BLaER1 (cell line): Measurements from ENCODE around the gene ANKS1A.
"Not testable (repeated sequence)": the region's sequence is repeated elsewhere in the genome, so short reads cannot be mapped to it uniquely, and the experiment has no call there.

ENCODE experiments used
- H3K27ac ChIP-seq: shearing (Covaris generic); formaldehyde crosslinking; 2 replicates; pipeline ENCODE4 v1.8.1; 2022
- H3K27me3 ChIP-seq: shearing (Covaris generic); formaldehyde crosslinking; 2 replicates; pipeline ENCODE4 v1.8.1; 2022
- H3K36me3 ChIP-seq: shearing (Covaris generic); formaldehyde crosslinking; 2 replicates; pipeline ENCODE4 v1.8.1; 2022
- H3K4me1 ChIP-seq: shearing (Covaris generic); formaldehyde crosslinking; 2 replicates; pipeline ENCODE4 v1.8.1; 2022
- H3K4me2 ChIP-seq: shearing (Covaris generic); formaldehyde crosslinking; 2 replicates; pipeline ENCODE4 v1.8.1; 2022
- H3K4me3 ChIP-seq: shearing (Covaris generic); formaldehyde crosslinking; 2 replicates; pipeline ENCODE4 v1.8.1; 2022
- H3K9ac ChIP-seq: shearing (Covaris generic); formaldehyde crosslinking; 2 replicates; pipeline ENCODE4 v1.8.1; 2022
- H3K9me3 ChIP-seq: shearing (Covaris generic); formaldehyde crosslinking; 2 replicates; pipeline ENCODE4 v1.8.1; 2022
- H4K20me1 ChIP-seq: shearing (Covaris generic); formaldehyde crosslinking; 2 replicates; pipeline ENCODE4 v1.8.1; 2022
- Cebpa-rat ChIP-seq: shearing (Covaris generic); IDR thresholded peaks from 2 replicates; pipeline ENCODE4 v1.8.1; 2022

ANKS1A gene

DNA sequence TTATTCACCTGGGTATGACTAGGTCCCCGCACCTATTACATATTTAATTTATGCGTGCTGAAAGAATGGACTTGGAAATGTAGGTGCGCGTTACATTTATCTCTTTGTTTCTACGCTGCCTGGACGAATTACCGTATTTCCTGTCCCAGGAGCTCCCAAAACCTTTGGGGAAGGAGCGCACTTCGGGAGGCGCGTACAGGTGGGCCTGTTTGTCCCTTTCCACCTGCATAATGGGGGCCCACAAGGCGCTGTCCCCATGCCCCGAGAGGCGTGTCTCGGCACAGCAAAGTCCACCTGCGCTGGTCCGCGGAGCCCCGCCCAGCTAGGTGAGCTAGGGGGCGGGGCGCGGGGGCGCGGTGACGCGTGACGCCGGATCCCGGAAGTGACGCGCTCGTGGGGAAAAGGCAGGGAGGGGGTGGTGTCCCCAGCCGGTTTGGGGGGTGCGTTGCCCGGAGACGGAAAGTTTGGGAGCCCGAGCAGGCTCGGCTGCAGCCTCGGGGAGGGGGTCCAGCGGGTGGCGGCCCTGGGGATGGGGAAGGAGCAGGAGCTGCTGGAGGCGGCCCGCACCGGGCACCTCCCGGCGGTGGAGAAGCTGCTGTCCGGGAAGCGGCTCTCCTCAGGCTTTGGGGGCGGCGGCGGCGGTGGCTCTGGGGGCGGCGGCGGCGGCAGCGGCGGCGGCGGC is at the start of gene ANKS1A:
Gene ANKS1A, plus strand, starts transcription at position 382 of the 682 bp plus-strand sequence. Its CDS starts 148 bp downstream, at position 530.
- H3K36me3 ChIP-seq = peaks cover 9% of the 10 kb centered on the region
- peaks cover 40% of the 10 kb centered on the region for H3K4me1 ChIP-seq
- peak within 1 kb of the TSS; percentile 98 for H3K4me3 ChIP-seq
- H3K4me2 ChIP-seq = peak within 1 kb of the TSS; percentile 89
- H3K27me3 ChIP-seq = no peaks in the 10 kb centered on the region
- H3K27ac ChIP-seq = peak within 1 kb of the TSS; percentile 83
- no peak for TF ChIP-seq Cebpa-rat
- peak within 1 kb of the TSS; percentile 87 for H3K9ac ChIP-seq
- peaks cover 39% of the 10 kb centered on the region for H4K20me1 ChIP-seq
- no peaks in the 10 kb centered on the region for H3K9me3 ChIP-seq

GRCh38 chr6:34839666-34840352 is 49.2 kb upstream of the ANKS1A start:
- Histone ChIP-seq H3K9ac (no peak overlapping the region), H3K4me1 (no peaks in the 10 kb centered on the region), H3K36me3 (peaks cover 72% of the 10 kb centered on the region), H3K27ac (0 out of 2 replicates have a peak overlapping the region, but pooled peaks have one; percentile 4), H3K4me3 (no peak overlapping the region), H3K27me3 (no peaks in the 10 kb centered on the region), H3K9me3 (no peaks in the 10 kb centered on the region), H3K4me2 (no peak overlapping the region), H4K20me1 (no peaks in the 10 kb centered on the region)
- no peak for TF ChIP-seq Cebpa-rat

DNA sequence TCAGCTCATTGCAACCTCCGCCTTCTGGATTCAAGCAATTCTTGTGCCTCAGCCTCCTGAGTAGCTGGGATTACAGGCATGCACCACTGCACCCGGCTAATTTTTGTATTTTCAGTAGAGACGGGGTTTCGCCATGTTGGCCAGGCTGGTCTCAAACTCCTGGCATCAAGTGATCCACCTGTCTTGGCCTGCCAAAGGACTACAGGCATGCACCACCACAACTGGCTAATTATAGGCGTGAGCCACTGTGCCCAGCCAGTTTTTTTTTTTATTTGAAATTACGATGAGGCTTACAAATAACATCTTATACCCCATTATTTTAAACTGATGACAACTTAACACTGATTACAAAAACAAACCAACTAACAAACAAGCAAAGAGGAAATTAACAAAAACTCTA is 40.0 kb upstream of the ANKS1A start:
- H3K9me3 ChIP-seq, H3K4me2 ChIP-seq, H4K20me1 ChIP-seq, H3K9ac ChIP-seq, H3K4me3 ChIP-seq, H3K4me1 ChIP-seq, H3K27me3 ChIP-seq, H3K27ac ChIP-seq: not testable (repeated sequence)
- H3K36me3 ChIP-seq = peaks cover 51% of the 10 kb centered on the region

- Histone ChIP-seq H3K27ac (no peak overlapping the region), H3K36me3 (peaks cover 62% of the 10 kb centered on the region), H3K9ac (no peak overlapping the region), H3K4me1 (no peaks in the 10 kb centered on the region), H3K27me3 (no peaks in the 10 kb centered on the region), H3K4me2 (no peak overlapping the region), H4K20me1 (no peaks in the 10 kb centered on the region), H3K4me3 (no peak overlapping the region), H3K9me3 (no peaks in the 10 kb centered on the region)
- no peak for TF ChIP-seq Cebpa-rat
Measured at GRCh38 chr6:34851361-34851760, 37.7 kb upstream of the ANKS1A start.

- Histone ChIP-seq H3K27me3 (no peaks in the 10 kb centered on the region), H3K27ac (no peak overlapping the region), H3K36me3 (peaks cover 74% of the 10 kb centered on the region), H3K9ac (no peak overlapping the region), H4K20me1 (no peaks in the 10 kb centered on the region), H3K4me1 (no peaks in the 10 kb centered on the region), H3K9me3 (no peaks in the 10 kb centered on the region), H3K4me2 (no peak overlapping the region), H3K4me3 (no peak overlapping the region)
- no peak for TF ChIP-seq Cebpa-rat
Measured at GRCh38 chr6:34852406-34853085, 36.5 kb upstream of the ANKS1A start.

- H3K27me3 ChIP-seq = no peaks in the 10 kb centered on the region
- TF ChIP-seq Cebpa-rat = no peak
- H3K36me3 ChIP-seq = peaks cover 87% of the 10 kb centered on the region
- no peak overlapping the region for H3K27ac ChIP-seq
- H3K4me1 ChIP-seq = no peaks in the 10 kb centered on the region
- H4K20me1 ChIP-seq = no peaks in the 10 kb centered on the region
- no peak overlapping the region for H3K4me2 ChIP-seq
- H3K9ac ChIP-seq = no peak overlapping the region
- H3K4me3 ChIP-seq = no peak overlapping the region
- no peaks in the 10 kb centered on the region for H3K9me3 ChIP-seq
Measured at GRCh38 chr6:34855463-34855862, 33.6 kb upstream of the ANKS1A start.

GRCh38 chr6:34858681-34859080 is 30.4 kb upstream of the ANKS1A start:
- H3K36me3 ChIP-seq = peaks cover 90% of the 10 kb centered on the region
- no peak overlapping the region for H3K27ac ChIP-seq
- H3K4me2 ChIP-seq = no peak overlapping the region
- no peaks in the 10 kb centered on the region for H3K4me1 ChIP-seq
- H3K9ac ChIP-seq = no peak overlapping the region
- TF ChIP-seq Cebpa-rat = no peak
- H4K20me1 ChIP-seq = no peaks in the 10 kb centered on the region
- H3K27me3 ChIP-seq = no peaks in the 10 kb centered on the region
- no peak overlapping the region for H3K4me3 ChIP-seq
- no peaks in the 10 kb centered on the region for H3K9me3 ChIP-seq

GRCh38 chr6:34859951-34860350 is 29.1 kb upstream of the ANKS1A start:
- no peak overlapping the region for H3K4me2 ChIP-seq
- TF ChIP-seq Cebpa-rat = no peak
- H3K27ac ChIP-seq = no peak overlapping the region
- H3K9me3 ChIP-seq = no peaks in the 10 kb centered on the region
- no peaks in the 10 kb centered on the region for H3K4me1 ChIP-seq
- peaks cover 6% of the 10 kb centered on the region; the same call in 1 of the 2 replicates for H4K20me1 ChIP-seq
- no peak overlapping the region for H3K4me3 ChIP-seq
- peaks cover 98% of the 10 kb centered on the region for H3K36me3 ChIP-seq
- no peaks in the 10 kb centered on the region for H3K27me3 ChIP-seq
- no peak overlapping the region for H3K9ac ChIP-seq

DNA sequence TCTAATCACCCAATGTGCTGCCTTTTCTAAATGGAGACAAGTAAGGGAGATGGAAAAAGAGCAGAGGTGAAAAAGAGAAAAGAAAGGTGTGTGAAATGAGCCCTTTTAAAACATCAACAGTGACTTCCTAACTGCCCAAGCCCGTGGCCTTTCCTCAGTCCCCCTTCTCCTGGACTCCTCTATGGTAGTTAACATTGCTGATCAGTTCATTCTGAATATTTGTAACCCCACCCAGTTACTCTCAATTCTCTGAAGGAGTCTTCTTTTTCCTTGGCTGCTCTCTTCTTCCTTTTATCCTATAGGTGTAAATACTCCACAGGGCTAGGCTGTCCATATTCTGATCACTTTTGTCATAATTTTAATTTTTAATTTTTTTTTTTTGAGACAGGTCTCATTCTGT is 28.3 kb upstream of the ANKS1A start:
- no peak for TF ChIP-seq Cebpa-rat
- Histone ChIP-seq H3K4me1 (no peaks in the 10 kb centered on the region), H3K36me3 (peaks cover 95% of the 10 kb centered on the region), H3K27me3 (no peaks in the 10 kb centered on the region), H3K27ac (no peak overlapping the region), H3K9me3 (no peaks in the 10 kb centered on the region), H3K4me2 (no peak overlapping the region), H3K9ac (no peak overlapping the region), H4K20me1 (peaks cover 7% of the 10 kb centered on the region; the same call in 1 of the 2 replicates), H3K4me3 (no peak overlapping the region)

DNA sequence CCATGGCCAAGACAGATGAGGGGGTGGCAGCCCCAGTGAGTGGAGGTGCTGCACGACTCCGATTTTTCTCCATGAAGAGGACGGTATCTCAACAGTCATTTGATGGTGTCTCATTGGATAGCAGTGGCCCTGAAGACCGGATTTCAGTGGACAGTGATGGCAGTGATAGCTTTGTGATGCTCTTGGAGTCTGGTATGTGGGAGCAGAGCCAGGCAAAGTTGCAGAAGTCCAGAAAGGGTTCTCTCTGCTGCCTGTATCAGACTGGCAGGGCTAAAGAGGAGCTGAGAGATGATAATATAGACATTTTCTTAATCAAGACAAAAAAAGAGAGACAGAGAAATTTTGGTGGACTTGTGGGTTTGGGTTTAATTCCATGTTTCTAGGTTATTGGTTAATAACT is 25.0 kb upstream of the ANKS1A start:
- Histone ChIP-seq H3K4me3 (no peak overlapping the region), H4K20me1 (peaks cover 7% of the 10 kb centered on the region; the same call in 1 of the 2 replicates), H3K4me2 (no peak overlapping the region), H3K36me3 (peaks cover 89% of the 10 kb centered on the region), H3K9ac (no peak overlapping the region), H3K9me3 (no peaks in the 10 kb centered on the region), H3K27me3 (no peaks in the 10 kb centered on the region), H3K27ac (no peak overlapping the region), H3K4me1 (no peaks in the 10 kb centered on the region)
- TF ChIP-seq Cebpa-rat = no peak
